ENCODE results near the gene AGAP1.

- TF ChIP-seq POLR2AphosphoS5 (IDR thresholded peaks at IDR 0.05; ENCODE audit: low read depth, low read length) (no peak), TAF1 (IDR thresholded peaks at IDR 0.05; ENCODE audit: borderline replicate concordance, insufficient read depth, low read length) (no peak), REST (IDR thresholded peaks at IDR 0.05; ENCODE audit: insufficient read depth in 1 of 2, low read depth in 2 of 2, low read length in 2 of 2) (no peak)
These were observed 217.1 kb downstream of the AGAP1 start for GRCh38 chr2:235710933-235711332.
